DND-41 (cell line): ENCODE data around the gene PTPRN2.

ENCODE experiments used
- CTCF ChIP-seq: IDR thresholded peaks from 2 replicates; pipeline ENCODE4 v1.5.1; 2012; ENCODE audit warnings: borderline replicate concordance, low read length, moderate library complexity, mild to moderate bottlenecking; ENCODE audit not compliant: poor library complexity, severe bottlenecking; ENCODE audit errors: extremely low read depth
- EZH2 ChIP-seq: IDR thresholded peaks from 3 replicates; pipeline ENCODE4 v1.6.1; 2012; ENCODE audit warnings: borderline replicate concordance, low read depth, mild to moderate bottlenecking, moderate library complexity, low read length, inconsistent platforms; ENCODE audit not compliant: severe bottlenecking

- TF ChIP-seq CTCF (no peak), EZH2 (no peak)
Measured at GRCh38 chr7:157505646-157506045, 1082.0 kb downstream of the PTPRN2 start.
